OCI-LY3 (cell line): ENCODE measurements around the gene IL22RA1.

Experiments
- H2AFZ ChIP-seq: fragments of 200-600, 300-600 bp; shearing (Covaris generic); 2 replicates; pipeline ENCODE4 v1.6.0; 2014; ENCODE audit warnings: antibody characterized with exemption, low read depth, low read length
- H3K27ac ChIP-seq: fragments of 200-600, 300-600 bp; sonication (generic); 2 replicates; pipeline ENCODE4 v1.5.1; 2014; ENCODE audit warnings: mild to moderate bottlenecking, low read length, moderate library complexity, mixed read lengths
- H3K27me3 ChIP-seq: fragments of 200-600, 300-600 bp; sonication (generic); 2 replicates; pipeline ENCODE4 v1.6.1; 2014; ENCODE audit warnings: low read depth, low read length, mixed read lengths
- H3K36me3 ChIP-seq: fragments of 200-600, 300-600 bp; sonication (generic); replicated peaks from 2 replicates; pipeline ENCODE3; 2014; ENCODE audit warnings: low read depth, low read length, mixed read lengths
- H3K4me1 ChIP-seq: fragments of 300-600, 200-600 bp; sonication (generic); 2 replicates; pipeline ENCODE4 v1.6.1; 2014; ENCODE audit warnings: low read length, mixed read lengths
- H3K4me2 ChIP-seq: fragments of 200-600, 300-600 bp; sonication (generic); 2 replicates; pipeline ENCODE4 v1.6.1; 2014; ENCODE audit warnings: low read length, mixed read lengths
- H3K4me3 ChIP-seq: fragments of 300-600, 200-600 bp; sonication (generic); 2 replicates; pipeline ENCODE4 v1.5.1; 2014; ENCODE audit warnings: antibody characterized with exemption, mild to moderate bottlenecking, low read length, moderate library complexity
- H3K79me2 ChIP-seq: fragments of 300-600, 200-600 bp; shearing (Covaris generic); 2 replicates; pipeline ENCODE4 v1.6.1; 2014; ENCODE audit warnings: mild to moderate bottlenecking, low read length, mixed read lengths
- H3K9ac ChIP-seq: fragments of 300-600, 200-600 bp; shearing (Covaris generic); 2 replicates; pipeline ENCODE4 v1.6.0; 2014; ENCODE audit warnings: mild to moderate bottlenecking, low read length, moderate library complexity
- H3K9me3 ChIP-seq: fragments of 200-600, 300-600 bp; shearing (Covaris generic); 2 replicates; pipeline ENCODE4 v1.6.1; 2014; ENCODE audit warnings: low read length, mixed read lengths; ENCODE audit not compliant: insufficient read depth
- H4K20me1 ChIP-seq: fragments of 200-600, 300-600 bp; sonication (generic); 2 replicates; pipeline ENCODE4 v1.6.1; 2016; ENCODE audit warnings: low read length, mixed read lengths; ENCODE audit not compliant: insufficient read depth
- CTCF ChIP-seq: fragments of 200-600, 300-600 bp; sonication (generic); IDR thresholded peaks from 2 replicates; pipeline ENCODE4 v1.5.1; 2014; ENCODE audit warnings: antibody characterized with exemption, low read length, low read depth
- EZH2phosphoT487 ChIP-seq: fragments of 200-600 bp; shearing (Covaris generic); IDR thresholded peaks from 2 replicates; pipeline ENCODE4 v1.6.1; 2018; ENCODE audit warnings: antibody characterized with exemption, mixed run types, low read depth

Gene IL22RA1

DNA sequence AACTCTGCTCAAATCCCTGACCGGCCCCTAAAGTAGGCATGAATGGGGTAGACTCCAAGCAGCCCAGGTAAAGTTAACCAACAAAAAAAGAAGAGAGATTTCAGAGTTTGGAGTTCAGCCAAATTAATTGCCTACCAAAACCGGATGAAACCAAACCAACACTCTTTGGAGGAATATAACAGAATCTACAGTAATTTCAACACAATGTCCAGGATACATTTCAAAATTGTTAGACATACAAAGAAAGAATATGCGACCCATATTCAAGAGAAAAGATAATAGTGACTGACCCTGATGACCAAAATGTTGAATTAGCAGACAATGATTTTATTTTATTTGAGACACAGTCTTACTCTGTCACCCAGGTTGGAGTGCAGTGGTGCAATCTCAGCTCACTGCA lies 12.6 kb downstream of the IL22RA1 start:
- H3K27ac ChIP-seq: no peak overlapping the region
- H3K9me3 ChIP-seq: no peaks in the 10 kb centered on the region; the same call in 1 of the 2 replicates
- H3K9ac ChIP-seq: no peak overlapping the region
- H3K4me3 ChIP-seq: no peak overlapping the region
- no peaks in the 10 kb centered on the region for H3K27me3 ChIP-seq
- TF ChIP-seq EZH2phosphoT487 (no peak), CTCF (no peak)
- no peaks in the 10 kb centered on the region for H4K20me1 ChIP-seq
- no peaks in the 10 kb centered on the region for H3K79me2 ChIP-seq
- H3K4me2 ChIP-seq: no peak overlapping the region
- no peaks in the 10 kb centered on the region for H3K36me3 ChIP-seq
- H2AFZ ChIP-seq: no peak overlapping the region
- H3K4me1 ChIP-seq: no peaks in the 10 kb centered on the region

DNA sequence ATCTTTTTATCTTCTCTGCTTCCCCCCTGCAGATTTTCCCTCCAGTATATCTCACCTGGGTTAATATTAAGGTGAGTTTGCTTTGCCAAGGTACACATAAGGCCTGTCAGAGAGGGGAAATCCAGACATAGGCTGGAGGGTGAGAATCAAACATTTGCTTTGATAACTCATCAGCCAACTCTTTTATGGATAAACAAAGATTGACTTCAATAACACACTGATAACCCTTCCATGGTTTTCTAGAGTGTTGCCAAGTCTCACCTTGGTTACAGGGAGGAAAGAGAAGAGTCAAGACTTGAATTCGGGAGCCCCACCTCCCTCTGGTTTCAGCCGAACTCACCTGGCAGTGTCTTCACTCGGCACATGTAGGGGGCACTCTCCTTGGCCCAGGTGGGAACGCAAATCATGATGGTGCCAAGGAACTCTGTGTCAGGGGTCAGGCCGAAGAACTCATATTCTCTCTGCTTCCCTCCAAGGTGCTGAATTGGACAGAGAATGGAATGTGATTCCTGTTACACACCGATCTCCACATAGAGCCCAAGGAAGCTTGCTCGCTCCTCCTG lies 15.1 kb downstream of the IL22RA1 start:
- H3K79me2 ChIP-seq: no peaks in the 10 kb centered on the region
- H2AFZ ChIP-seq: no peak overlapping the region
- no peak overlapping the region for H3K27ac ChIP-seq
- no peaks in the 10 kb centered on the region for H3K9me3 ChIP-seq
- no peak overlapping the region for H3K4me2 ChIP-seq
- H4K20me1 ChIP-seq: no peaks in the 10 kb centered on the region
- no peaks in the 10 kb centered on the region for H3K36me3 ChIP-seq
- H3K9ac ChIP-seq: no peak overlapping the region
- H3K4me1 ChIP-seq: no peaks in the 10 kb centered on the region
- TF ChIP-seq EZH2phosphoT487 (no peak), CTCF (no peak)
- H3K27me3 ChIP-seq: no peaks in the 10 kb centered on the region
- H3K4me3 ChIP-seq: no peak overlapping the region

DNA sequence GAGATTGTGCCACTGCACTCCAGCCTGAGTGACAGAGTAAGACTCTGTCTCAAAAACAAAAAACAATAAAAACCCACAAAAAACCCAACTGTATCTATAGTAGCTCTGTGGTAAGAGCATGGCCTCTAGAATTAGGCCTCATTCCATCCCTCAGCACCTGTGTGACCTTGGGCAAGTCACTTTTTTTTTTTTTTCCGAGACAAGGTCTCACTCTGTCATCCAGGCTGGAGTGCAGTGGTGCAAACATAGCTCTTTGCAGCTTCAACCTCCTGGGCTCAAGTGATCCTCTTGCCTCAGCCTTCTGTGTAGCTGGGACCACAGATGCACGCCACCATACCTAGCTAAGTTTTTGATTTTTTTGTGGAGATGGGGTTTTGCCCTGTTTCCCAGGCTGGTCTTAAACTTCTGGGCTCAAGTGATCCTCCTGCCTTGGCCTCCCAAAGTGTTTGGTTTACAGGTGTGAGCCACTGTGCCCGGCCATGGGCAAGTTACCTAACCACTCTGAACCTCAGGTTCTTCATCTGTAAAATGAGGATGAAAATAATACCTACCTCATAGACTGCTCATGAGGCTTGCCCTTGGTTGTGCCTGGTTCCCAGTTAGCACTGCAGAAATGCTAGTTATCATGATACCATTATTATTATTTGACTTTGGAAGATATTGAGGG lies 15.7 kb downstream of the IL22RA1 start:
- no peaks in the 10 kb centered on the region for H3K79me2 ChIP-seq
- H4K20me1 ChIP-seq: no peaks in the 10 kb centered on the region
- H2AFZ ChIP-seq: no peak overlapping the region
- H3K9me3 ChIP-seq: no peaks in the 10 kb centered on the region
- H3K4me3 ChIP-seq: no peak overlapping the region
- no peak overlapping the region for H3K9ac ChIP-seq
- no peak overlapping the region for H3K27ac ChIP-seq
- H3K4me2 ChIP-seq: no peak overlapping the region
- TF ChIP-seq CTCF (no peak), EZH2phosphoT487 (no peak)
- H3K27me3 ChIP-seq: no peaks in the 10 kb centered on the region
- no peaks in the 10 kb centered on the region for H3K4me1 ChIP-seq
- no peaks in the 10 kb centered on the region for H3K36me3 ChIP-seq

DNA sequence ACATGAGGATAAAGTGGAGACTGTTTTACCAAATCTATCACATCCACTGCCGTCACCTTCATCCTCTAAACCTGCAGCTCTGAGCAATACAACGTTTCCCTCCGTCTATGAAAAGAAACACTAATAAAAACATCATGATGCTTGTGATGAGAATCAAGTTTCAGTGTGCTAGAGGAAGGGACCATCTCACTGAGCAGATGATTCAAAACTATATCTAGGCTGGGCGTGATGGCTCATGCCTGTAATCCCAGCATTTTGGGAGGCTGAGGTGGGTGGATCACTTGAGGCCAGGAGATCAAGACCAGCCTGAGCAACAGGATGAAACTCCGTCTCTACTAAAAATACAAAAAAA lies 16.3 kb downstream of the IL22RA1 start:
- Histone ChIP-seq H3K27ac (no peak overlapping the region), H3K27me3 (no peaks in the 10 kb centered on the region), H3K4me1 (no peaks in the 10 kb centered on the region), H3K4me3 (no peak overlapping the region), H3K4me2 (no peak overlapping the region), H3K9ac (no peak overlapping the region), H3K36me3 (no peaks in the 10 kb centered on the region), H4K20me1 (no peaks in the 10 kb centered on the region), H2AFZ (no peak overlapping the region), H3K9me3 (no peaks in the 10 kb centered on the region), H3K79me2 (no peaks in the 10 kb centered on the region)
- no peak for TF ChIP-seq CTCF
- TF ChIP-seq EZH2phosphoT487: no peak
